ENCODE results near the gene NBAS.

The NBAS gene

GRCh38 chr2:15560988-15561573, at the start of gene NBAS:
Gene NBAS (minus strand): TSS chr2:15561334. CDS start chr2:15561304, 30 bp downstream.
- in situ Hi-C loops (cut with MboI; ENCODE audit: low sequenced_read_pairs): no loop called here

GRCh38 chr2:15610430-15610952, 49.4 kb upstream of the NBAS start:
- in situ Hi-C loops (cut with MboI; ENCODE audit: low sequenced_read_pairs): no loop called here

DNA sequence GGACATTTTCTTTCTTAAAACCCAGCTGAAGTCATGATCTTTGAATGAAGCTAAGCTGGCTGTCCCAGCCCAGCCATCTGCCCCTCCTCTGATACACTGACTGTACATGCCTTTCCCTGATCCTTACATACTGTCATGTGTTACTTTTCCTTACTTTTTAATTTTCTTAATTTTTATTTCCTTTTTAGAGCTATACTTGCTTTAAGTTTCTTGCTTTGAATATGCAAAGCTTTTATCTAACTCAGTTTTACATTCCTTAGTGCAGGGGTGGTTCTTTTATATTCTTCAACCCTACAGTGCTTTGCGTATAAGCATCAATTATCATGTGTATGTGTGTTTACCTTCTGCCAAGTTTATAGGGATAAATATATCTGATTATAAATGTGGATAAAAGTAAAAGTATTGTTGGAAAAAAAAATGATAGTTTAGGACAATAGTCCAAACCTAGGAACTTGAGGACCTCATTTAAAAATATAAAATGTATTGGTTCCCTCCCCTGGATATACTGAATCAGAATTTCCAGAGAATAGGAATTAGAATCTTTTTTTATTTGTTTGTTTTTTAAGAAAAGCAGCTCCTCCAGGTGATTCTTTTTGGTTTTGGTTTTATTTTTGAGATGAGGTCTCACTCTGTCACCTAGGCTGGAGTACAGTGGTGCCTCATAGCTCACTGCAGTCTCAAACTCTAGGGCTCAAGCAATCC, 48.4 kb upstream of the NBAS start:
- in situ Hi-C loops (cut with MboI; ENCODE audit: low sequenced_read_pairs): no loop called here

DNA sequence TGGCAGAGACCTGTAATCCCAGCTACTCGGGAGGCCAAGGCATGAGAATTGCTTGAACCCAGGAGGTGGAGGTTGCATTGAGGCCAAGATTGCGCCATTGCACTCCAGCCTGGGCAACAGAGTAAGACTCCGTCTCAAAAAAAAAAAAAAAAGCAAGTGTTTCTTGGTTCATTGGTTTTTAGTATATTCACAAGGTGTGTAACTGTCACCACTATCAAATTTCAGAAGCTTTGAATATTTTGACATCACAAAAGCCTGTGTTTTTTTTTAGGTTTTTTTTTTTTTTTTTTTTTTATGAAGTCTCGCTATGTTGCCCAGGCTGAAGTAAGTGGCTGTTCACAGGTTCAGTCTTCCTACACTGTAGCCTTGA, 47.2 kb upstream of the NBAS start:
- in situ Hi-C loops (cut with MboI; ENCODE audit: low sequenced_read_pairs): no loop called here

DNA sequence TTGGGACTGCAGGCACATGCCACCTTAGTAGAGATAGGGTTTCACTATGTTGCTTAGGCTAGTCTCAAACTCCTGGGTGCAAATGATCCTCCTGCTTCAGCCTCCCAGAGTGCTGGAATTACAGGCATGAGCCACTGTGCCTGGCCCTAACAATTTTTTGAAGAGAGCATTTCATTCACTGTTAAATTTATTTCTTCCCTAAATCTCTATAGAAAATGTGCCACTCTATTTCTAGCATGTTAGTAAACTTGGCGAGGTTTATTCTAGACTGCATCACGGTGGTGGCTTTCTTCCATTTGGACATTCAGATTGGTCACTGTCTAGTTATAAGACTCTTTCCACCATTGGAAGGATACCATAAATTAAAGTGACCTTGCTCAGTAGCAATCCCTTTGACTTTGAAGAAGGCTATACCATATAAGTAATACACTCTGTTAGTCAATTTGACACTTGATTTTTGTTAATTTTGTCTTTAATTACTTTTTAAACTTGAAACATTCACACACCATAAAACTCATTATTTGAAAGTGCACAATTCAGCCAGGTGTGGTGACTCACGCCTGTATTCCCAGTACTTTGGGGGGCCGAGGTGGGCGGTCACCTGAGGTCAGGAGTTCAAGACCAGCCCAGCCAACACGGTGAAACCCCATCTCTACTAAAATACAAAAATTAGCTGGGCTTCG, 46.7 kb upstream of the NBAS start:
- in situ Hi-C loops (cut with MboI; ENCODE audit: low sequenced_read_pairs): no loop called here

DNA sequence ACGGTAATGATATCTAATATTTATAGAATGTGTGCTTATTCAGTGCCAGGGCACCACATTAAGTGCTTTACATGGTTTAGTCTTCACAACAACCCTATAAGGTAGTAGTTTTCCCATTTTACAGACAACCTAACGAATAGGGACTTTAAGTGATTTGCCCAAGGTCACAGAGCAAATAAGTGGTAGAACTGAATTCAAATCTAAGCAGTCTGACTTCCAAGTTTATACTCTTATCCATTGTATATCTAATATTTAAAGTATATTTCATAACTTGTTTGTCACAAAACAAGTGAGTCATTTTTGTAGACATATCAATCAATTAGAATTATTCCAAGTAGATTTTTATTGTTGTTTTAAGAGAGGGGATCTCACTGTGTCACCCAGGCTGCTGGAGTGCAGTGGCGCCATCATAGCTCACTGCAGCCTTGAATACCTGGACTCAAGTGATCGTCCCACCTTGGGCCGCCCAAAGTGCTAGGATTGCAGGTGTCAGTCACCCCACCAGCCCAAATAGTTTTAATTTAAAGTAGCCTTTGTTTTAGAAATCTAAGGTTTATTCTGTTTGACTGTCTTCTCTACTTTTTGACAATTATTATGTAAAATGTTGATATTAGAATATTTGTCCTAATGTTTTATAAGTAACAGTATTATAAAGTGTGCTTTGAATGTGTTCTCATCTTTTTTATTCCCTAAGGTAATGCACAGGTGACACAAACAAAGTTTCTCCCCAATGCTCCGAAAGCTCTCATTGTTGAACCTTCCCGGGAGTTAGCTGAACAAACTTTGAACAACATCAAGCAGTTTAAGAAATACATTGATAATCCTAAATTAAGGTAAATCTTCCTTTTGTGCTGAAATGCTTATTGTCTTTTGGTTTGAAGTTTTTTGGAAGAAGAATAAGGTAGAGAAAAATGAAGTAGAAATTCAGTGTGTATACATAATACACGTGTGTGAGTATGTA, 45.6 kb upstream of the NBAS start:
- in situ Hi-C loops (cut with MboI; ENCODE audit: low sequenced_read_pairs): no loop called here

GRCh38 chr2:15605721-15606120, 44.6 kb upstream of the NBAS start:
- in situ Hi-C loops (cut with MboI; ENCODE audit: low sequenced_read_pairs): no loop called here

- in situ Hi-C loops (cut with MboI; ENCODE audit: low sequenced_read_pairs): no loop called here
Measured at GRCh38 chr2:15603948-15604347, 42.8 kb upstream of the NBAS start.

DNA sequence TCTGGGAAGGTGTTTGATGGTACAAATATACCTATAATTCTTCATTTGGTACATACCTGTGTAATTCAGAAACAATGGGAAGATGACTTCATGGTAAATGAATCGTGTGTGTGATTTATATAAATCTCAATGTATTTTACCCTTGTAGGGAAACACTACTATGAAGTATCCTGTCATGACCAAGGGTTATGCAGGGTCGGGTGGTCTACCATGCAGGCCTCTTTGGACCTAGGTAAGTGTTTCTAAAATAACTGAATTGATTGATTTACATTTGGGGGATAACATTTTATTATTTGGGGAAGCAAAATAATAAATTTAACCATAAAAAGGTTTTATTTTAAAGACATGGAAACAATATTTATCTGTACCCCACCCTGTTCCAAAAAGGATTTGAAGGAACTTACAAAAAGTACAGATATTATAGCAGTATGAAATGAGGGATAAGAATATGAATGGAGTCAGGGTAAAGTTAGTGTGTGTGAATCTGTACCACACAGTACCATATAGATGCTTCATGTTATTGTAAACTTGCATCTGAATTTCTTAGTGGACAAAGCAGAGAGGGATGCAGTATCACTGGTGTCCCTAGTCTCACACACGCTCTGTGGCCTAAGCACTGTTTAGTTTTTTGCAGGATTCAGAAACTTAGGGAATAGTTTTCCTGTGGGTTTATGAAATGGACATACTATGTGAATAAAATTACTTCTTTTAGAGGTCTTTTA, 42.1 kb upstream of the NBAS start:
- in situ Hi-C loops (cut with MboI; ENCODE audit: low sequenced_read_pairs): no loop called here

DNA sequence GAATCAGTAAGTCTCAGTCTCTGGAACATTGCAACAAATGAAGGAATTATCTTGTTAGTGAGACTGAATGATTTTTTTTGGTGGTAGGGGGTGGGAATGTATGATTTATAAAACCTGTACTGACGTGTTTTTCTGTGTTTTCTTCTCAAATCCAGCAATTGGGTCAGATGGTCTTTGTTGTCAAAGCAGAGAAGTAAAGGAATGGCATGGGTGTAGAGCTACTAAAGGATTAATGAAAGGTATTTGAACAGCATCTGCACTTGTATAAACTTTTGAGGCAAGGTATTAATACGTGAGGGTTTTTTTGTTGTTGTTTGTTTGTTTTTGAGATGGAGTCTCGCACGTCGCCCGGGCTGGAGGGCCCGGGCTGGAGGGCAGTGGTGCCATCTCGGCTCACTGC, 41.3 kb upstream of the NBAS start:
- in situ Hi-C loops (cut with MboI; ENCODE audit: low sequenced_read_pairs): no loop called here

- in situ Hi-C loops (cut with MboI; ENCODE audit: low sequenced_read_pairs): no loop called here
Measured at GRCh38 chr2:15601681-15602080, 40.5 kb upstream of the NBAS start.

- in situ Hi-C loops (cut with MboI; ENCODE audit: low sequenced_read_pairs): no loop called here
Measured at GRCh38 chr2:15599994-15600393, 38.9 kb upstream of the NBAS start.

DNA sequence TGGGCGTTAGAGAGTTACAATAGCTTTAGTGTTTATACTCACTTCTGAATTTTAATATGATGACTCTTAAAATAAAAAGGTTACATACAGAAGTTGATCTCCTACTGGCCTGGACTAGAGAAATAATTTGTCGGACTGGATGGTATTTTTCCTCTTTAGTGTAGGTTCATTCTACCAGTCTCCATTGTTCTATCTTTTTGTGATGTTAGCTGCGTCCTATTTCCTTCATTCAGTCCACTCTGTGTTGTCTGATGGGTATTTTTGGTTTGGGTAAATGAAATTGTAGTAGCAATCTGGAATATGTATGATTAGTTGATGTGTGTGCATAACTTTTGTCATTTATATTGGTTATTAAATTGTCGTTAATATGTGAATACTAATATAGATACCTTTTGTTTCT, 35.8 kb upstream of the NBAS start:
- in situ Hi-C loops (cut with MboI; ENCODE audit: low sequenced_read_pairs): no loop called here

- in situ Hi-C loops (cut with MboI; ENCODE audit: low sequenced_read_pairs): no loop called here
Measured at GRCh38 chr2:15596350-15596749, 35.2 kb upstream of the NBAS start.

GRCh38 chr2:15595936-15596335, 34.8 kb upstream of the NBAS start:
- in situ Hi-C loops (cut with MboI; ENCODE audit: low sequenced_read_pairs): no loop called here

DNA sequence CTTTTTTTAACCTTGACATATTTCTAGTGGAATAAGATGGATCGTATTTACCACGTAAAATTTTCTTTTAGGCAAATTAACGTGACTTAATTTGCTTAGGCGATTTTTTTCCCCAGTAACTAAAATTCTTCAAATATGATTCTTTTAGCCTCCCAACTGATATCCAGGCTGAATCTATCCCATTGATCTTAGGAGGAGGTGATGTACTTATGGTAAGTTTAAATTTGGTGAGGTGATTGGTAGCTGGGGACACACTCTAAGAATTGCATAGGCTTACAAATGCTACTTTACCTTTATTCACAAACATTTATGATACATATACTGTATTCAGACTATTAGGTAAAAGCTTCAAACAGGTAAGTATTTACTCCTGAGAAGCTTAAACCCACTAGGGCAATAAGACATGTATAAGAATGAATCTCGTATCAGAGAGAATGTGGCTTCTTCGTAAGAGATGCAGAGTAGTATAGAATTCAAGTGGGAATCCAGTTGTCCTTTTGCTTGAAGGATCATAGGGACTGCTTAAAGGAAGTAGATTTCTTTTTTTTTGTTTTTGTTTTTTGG, 34.3 kb upstream of the NBAS start:
- in situ Hi-C loops (cut with MboI; ENCODE audit: low sequenced_read_pairs): no loop called here

GRCh38 chr2:15594291-15595256, 33.4 kb upstream of the NBAS start:
- in situ Hi-C loops (cut with MboI; ENCODE audit: low sequenced_read_pairs): no loop called here

GRCh38 chr2:15593327-15593705, 32.2 kb upstream of the NBAS start:
- in situ Hi-C loops (cut with MboI; ENCODE audit: low sequenced_read_pairs): no loop called here
